GM12875 (cell line): ENCODE measurements around the gene CTCFL.

Experiments used
- H3K4me3 ChIP-seq: one replicate; pipeline ENCODE4 v1.5.1; 2011; ENCODE audit warnings: low read depth, low read length, control low read depth
- CTCF ChIP-seq: IDR thresholded peaks from 2 replicates; pipeline ENCODE4 v1.5.1; 2011; ENCODE audit warnings: low read depth, mild to moderate bottlenecking, control low read depth, inconsistent platforms, low read length, moderate library complexity, borderline replicate concordance; ENCODE audit not compliant: insufficient read depth

The CTCFL gene, protein sequence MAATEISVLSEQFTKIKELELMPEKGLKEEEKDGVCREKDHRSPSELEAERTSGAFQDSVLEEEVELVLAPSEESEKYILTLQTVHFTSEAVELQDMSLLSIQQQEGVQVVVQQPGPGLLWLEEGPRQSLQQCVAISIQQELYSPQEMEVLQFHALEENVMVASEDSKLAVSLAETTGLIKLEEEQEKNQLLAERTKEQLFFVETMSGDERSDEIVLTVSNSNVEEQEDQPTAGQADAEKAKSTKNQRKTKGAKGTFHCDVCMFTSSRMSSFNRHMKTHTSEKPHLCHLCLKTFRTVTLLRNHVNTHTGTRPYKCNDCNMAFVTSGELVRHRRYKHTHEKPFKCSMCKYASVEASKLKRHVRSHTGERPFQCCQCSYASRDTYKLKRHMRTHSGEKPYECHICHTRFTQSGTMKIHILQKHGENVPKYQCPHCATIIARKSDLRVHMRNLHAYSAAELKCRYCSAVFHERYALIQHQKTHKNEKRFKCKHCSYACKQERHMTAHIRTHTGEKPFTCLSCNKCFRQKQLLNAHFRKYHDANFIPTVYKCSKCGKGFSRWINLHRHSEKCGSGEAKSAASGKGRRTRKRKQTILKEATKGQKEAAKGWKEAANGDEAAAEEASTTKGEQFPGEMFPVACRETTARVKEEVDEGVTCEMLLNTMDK

DNA sequence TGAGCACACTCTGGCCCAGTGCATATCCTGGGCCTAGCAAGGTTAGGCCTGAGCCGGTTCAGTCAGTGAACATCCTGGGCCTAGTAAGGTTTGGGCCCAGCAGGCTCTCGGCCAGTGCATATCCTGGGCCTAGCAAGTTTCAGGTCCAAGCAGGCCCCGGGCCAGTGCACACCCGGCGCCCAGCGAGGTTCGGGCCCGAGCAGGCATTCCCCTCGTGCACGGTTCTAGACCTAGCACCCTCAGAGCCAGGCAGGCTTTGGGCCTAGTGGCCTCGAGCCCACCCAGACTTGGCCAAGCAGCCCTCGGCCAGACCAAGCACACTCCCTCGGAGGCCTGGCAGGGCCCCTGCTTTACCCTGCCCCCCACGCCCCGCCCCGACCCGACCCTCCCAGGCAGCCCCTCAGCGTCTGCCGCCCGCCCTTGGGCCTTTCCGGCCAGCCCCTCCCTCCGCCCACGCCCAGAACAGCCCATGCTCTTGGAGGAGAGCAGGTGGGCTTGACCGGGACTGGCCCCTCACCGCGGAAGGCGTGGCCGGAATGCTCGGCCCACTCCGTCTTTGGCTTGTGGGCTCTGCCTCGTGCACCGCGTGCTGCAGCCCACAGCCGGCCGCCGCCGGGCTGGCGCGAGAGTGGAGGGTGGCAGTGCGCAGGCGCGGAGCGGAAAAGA is at the start of gene CTCFL:
CTCFL (minus strand) TSS at position 630 of the 666 bp plus-strand sequence. CDS start 935 bp downstream, outside the sequence.
- no peak for TF ChIP-seq CTCF
- H3K4me3 ChIP-seq: no peak within 1 kb of the TSS

DNA sequence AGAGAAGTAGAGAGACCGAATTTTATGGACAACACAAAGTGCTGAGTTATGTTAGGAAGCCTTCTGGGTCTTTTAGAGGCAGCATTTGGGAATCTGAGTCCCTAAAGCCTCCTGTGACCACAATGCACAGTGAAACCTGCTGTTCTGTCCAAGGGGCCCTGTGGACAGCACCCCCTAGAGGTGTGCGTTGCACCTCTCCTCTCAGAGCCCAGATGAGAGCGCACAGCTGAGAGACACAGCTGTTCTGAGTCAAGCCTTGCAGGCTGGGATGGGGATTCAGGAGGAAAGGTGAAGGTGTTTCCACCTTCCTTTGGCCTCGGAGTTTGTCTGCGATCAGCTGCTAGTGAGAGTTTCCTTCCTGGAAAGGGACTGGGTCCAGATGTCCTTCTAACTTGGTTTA is 49.0 kb upstream of the CTCFL start:
- peak; percentile 61 for TF ChIP-seq CTCF
- no peak overlapping the region for H3K4me3 ChIP-seq

- H3K4me3 ChIP-seq: no peak overlapping the region
- TF ChIP-seq CTCF: no peak
Observed at GRCh38 chr20:57573242-57573641, 48.3 kb upstream of the CTCFL start.

GRCh38 chr20:57571782-57572416 is 47.0 kb upstream of the CTCFL start:
- no peak overlapping the region for H3K4me3 ChIP-seq
- TF ChIP-seq CTCF: no peak

DNA sequence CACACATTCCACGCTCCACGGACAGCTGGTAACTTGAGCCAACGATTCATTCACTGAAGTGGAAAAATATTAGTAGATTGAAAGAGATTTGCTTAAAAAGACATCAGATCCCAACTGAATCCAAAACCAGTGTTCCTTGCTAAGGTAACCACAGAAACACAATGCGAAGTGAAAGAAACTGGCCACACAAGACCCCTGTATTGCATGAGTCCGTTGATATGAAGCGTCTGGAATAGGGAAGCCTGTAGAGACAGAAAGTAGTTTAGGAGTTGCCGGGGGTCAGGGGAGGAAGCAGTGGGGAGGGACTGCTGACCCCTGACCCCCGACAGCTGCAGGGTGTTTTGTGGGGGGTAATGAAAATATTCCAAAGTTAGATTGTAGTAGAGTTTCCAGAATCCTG is 46.0 kb upstream of the CTCFL start:
- no peak overlapping the region for H3K4me3 ChIP-seq

More for the DNA sequence above, 46.0 kb upstream of the CTCFL start:
- no peak for TF ChIP-seq CTCF
